Stimulated activated CD8-positive, alpha-beta memory T cell treated with anti-CD3 and anti-CD28 coated beads, Interleukin-4, amount 100 ng/mL, for 1 hour (primary cell): ENCODE results near the gene SIGLEC9.
A peak's percentile ranks its signal among the peaks of the same experiment; 100 is the strongest.

Experiments
- DNase-seq, 2 donors: peaks; one replicate each; pipeline ENCODE4 v3.0.0-alpha.2; 2020; ENCODE audit warnings: low read depth in 2 of 2, low spot score in 1 of 2

Gene SIGLEC9

GRCh38 chr19:51143486-51143885 lies 18.8 kb downstream of the SIGLEC9 start:
- DNase-seq: no peak

DNA sequence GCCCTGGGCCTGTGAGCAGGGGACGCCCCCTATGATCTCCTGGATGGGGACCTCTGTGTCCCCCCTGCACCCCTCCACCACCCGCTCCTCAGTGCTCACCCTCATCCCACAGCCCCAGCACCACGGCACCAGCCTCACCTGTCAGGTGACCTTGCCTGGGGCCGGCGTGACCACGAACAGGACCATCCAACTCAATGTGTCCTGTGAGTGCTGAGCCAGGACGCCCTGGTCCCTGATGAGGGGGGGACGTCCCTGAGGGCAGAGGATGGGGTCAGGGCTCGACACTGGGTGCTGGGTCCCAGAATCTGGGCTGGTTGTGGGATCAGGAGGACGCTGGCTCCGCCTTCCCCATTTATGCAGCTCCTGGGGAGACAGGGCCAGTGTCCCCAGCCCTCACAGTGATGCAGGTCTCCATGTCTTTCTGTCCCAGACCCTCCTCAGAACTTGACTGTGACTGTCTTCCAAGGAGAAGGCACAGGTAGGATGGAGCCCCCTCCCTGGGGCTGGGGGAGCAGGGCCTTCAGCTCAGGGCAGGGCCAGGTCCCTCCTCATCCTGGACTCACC lies 19.9 kb downstream of the SIGLEC9 start:
- no peak for DNase-seq

- DNase-seq: no peak
Observed at GRCh38 chr19:51145916-51146493, 21.3 kb downstream of the SIGLEC9 start.

DNA sequence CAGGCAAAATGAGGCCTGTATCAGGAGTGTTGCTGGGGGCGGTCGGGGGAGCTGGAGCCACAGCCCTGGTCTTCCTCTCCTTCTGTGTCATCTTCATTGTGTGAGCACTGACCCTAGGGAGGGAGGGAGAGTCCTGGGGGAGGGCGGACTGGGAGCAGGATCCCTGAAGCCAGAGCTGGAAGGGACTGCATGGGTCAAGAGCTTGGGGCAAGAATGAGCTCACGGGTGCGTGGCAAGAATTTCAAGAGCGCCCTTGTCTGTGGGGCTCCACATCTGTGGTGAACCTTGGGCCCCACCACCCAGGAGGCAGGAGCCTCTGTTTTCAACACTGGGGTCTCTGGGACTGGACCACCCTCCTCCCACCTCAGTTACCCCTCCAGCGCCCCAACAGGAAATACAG lies 22.0 kb downstream of the SIGLEC9 start:
- no peak for DNase-seq

GRCh38 chr19:51147663-51148062 lies 23.0 kb downstream of the SIGLEC9 start:
- no peak for DNase-seq

GRCh38 chr19:51148580-51148979 lies 23.9 kb downstream of the SIGLEC9 start:
- no peak for DNase-seq

GRCh38 chr19:51150627-51151026 lies 25.9 kb downstream of the SIGLEC9 start:
- DNase-seq: no peak

- DNase-seq: no peak
Observed at GRCh38 chr19:51156710-51157109, 32.0 kb downstream of the SIGLEC9 start.

- DNase-seq: no peak
Observed at GRCh38 chr19:51157265-51157664, 32.6 kb downstream of the SIGLEC9 start.

GRCh38 chr19:51158474-51159129 lies 33.9 kb downstream of the SIGLEC9 start:
- DNase-seq: peak; percentile 54 to 65

DNA sequence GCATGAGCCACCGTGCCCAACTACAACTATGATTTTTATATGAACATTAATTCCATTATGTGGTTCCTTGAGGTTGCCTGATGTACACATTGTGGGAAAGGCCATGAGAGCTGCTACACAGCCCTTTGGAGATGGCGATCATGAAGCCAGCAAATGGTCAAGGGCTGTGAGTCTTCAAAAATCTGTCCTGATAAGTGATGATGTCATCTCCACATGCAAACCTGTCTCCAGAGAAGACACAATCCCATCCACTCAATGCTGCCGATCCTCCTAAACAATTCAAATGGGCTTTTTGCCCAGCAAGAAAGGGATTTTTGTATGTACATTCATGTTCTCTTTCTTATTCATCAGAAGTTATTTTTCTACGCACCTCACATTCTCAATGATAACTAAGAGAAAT lies 35.0 kb downstream of the SIGLEC9 start:
- DNase-seq: no peak

DNA sequence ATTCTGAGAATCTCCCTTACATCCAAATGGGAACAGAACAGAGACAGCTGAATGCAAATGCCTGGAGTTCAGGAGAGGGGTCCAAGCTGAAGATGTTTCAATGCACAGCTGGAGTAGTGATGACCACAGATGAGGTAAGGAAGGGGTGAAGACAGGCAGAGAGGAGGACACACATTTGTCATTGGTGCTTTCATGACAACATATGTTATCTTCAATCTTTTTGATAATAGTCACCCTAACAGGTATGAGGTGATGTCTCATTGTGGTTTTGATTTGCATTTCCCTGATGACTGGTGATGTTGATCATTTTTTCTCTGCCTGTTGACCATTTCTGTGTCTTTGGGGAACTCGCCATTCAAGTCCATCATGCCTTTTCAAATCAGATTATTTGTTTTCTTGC lies 36.6 kb downstream of the SIGLEC9 start:
- no peak for DNase-seq

GRCh38 chr19:51161867-51162496 lies 37.3 kb downstream of the SIGLEC9 start:
- DNase-seq: no peak

DNA sequence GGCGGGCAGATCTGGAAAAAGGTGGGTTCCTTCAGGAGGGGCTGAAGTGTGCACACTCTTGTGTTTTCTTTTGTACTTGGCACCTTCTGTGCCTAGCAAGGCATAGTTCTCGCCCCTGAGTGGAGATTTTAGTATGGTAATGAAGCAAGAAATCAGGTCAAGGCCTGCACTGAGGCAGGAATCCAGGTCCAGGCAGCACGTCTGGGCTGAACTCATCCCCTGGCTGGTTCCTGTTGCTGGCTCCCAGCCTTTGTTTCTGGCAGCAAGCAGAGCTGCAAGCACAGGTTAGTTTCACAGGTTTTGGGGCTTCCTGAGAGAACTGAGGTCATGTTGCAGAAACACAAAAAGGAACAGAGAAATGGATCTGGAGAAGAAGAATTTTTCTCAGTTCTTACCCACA lies 38.6 kb downstream of the SIGLEC9 start:
- DNase-seq: no peak

DNA sequence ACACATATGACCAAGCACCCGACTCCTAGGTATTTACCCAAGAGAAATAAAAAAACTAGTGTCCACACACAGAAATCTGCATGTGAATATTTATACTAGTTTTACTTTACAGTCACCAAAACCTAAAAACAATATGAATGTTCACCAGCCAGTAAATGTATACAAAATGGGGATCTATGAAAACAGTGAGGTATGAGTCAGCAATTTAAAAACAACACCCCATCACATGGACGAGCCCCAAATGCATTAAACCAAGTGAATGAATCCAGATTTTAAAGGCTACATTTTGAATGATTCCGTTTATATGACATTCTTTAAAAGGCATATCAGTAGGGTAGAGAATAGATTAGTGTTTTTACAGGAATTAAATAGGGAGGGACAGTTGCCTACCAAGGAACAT lies 39.5 kb downstream of the SIGLEC9 start:
- no peak for DNase-seq

DNA sequence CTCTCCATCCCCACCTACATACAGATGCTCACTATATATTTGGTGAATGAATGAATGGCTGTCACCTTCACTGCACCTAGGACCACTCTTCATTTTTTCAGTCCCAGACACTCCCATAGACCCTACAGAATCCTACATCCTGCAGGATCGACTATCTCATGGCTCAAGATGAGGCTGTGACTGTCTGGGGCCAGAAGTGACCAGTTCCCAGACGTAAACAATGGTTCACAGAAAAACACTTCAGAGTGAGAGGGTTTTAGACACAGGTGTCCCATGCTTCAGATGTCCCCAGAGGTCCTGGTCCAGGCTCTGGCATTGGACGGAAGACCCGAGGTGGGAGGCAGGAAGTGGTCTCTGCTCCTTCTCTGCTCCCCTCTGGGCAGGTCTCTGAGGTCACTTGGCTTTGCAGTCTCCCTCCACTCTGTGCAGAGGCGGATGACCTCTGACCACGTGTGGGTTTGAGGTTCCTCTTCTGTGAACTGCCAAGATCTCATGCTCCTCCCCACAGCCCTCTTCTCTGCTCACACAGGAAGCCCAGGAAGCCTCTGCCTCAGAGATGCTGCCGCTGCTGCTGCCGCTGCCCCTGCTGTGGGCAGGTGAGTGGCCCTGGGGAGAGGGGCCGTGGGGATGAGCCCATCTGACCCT lies 42.3 kb downstream of the SIGLEC9 start:
- peak; percentile 7 to 9 for DNase-seq

DNA sequence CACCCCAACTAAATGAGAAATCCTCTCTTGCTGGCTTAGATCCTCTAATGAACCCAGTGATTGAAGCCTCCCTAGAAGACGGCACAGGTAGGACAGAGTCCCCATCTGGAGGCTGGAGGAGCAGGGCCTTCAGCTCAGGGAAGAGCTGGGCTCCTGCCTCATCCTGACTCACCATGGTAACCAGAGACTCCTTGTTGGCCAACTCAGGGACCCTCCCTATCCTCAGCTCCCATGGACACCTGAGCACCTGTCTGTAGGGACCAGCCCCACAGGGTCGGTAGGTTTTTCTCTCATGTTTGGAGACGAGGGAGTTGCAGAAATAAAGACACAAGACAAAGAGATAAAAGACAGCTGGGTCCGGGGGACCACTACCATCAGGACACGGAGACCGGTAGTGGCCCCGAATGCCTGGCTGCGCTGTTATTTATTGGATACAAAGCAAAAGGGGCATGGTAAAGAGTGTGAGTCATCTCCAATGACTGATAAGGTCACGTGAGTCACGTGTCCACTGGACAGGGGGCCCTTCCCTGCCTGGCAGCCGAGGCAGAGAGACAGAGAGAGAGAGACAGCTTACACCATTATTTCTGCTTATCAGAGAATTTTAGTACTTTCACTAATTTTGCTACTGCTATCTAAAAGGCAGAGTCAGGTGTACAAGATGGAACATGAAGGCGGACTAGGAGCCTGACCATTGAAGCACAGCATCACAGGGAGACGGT lies 44.0 kb downstream of the SIGLEC9 start:
- no peak for DNase-seq

DNA sequence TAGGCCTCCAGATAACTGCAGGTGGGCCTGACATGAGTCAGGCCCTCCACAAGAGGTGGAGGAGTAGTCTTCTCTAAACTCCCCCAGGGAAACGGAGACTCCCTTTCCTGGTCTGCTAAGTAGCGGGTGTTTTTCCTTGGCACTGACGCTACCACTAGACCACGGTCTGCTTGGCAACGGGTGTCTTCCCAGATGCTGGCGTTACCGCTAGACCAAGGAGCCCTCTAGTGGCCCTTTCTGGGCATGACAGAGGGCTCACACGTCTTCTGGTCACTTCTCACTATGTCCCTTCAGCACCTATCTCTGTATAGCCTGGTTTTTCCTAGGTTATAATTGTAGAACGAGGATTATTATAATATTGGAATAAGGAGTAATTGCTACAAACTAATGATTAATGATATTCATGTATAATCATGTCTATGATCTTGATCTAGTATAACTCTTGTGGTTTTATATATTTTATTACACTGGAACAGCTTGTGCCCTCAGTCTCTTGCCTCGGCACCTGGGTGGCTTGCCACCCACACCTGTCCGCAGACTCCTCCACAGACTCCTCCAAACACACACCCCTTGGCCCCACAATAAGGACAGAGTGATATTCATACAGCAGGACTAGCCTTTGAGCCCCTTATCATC lies 44.7 kb downstream of the SIGLEC9 start:
- peak; percentile 20 to 27 for DNase-seq

DNA sequence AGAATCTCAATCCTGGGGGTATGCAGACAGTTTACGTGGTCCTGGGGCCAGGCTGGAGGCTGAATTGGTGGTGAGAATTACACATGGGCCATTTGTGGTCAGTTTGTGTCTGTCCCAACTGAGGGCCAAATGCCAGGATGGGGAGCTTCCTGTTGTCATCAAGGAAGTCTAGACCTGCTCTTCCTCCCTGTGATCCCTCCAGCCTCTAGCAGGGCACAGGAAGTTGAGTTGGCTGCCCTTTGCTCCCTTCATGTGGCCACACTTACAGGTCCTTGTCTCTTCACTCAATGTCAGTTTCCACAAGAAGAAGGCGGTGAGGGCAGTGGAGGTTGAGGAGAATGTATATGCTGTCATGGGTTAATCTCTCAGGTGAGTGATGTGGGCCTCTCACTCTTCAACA lies 47.5 kb downstream of the SIGLEC9 start:
- no peak for DNase-seq

- DNase-seq: no peak
Observed at GRCh38 chr19:51173681-51174080, 49.0 kb downstream of the SIGLEC9 start.

DNA sequence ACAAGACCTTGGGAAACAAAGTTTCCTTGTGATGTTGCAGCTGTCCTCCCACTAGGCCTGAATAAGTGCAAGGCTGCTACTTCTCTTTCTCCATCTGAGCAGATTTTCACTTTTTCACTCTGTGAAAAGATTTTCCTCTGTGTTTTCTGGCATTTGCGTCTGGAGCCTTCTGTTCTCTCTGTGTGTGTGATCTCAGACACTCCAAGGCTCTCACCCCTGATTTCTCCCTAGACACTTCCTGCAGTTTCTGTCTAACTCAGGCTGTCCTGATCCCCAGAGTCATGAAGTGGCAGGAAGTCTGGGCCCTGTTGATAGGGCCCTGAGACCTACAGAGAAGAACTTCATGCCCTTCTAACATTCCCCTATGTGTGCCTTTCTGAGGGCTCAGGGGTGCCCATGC lies 54.5 kb downstream of the SIGLEC9 start:
- no peak for DNase-seq
